NCI-H128 (cell line): ENCODE results near the gene GYPC.

Experiments used
- DNase-seq: peaks from one replicate; lab custom pipeline; 2025; ENCODE audit not compliant: unreplicated experiment; lab: John Stamatoyannopoulos, UW

GYPC gene

GRCh38 chr2:126723281-126723815 lies 67.4 kb downstream of the GYPC start:
- no peak for DNase-seq

- no peak for DNase-seq
Measured at GRCh38 chr2:126725580-126725979, 69.6 kb downstream of the GYPC start.

GRCh38 chr2:126729896-126730295 lies 73.9 kb downstream of the GYPC start:
- no peak for DNase-seq

- DNase-seq: no peak
Measured at GRCh38 chr2:126730655-126731054, 74.7 kb downstream of the GYPC start.

GRCh38 chr2:126731353-126731752 lies 75.4 kb downstream of the GYPC start:
- DNase-seq: no peak

- no peak for DNase-seq
Measured at GRCh38 chr2:126732682-126733245, 76.8 kb downstream of the GYPC start.

GRCh38 chr2:126733795-126734194 lies 77.8 kb downstream of the GYPC start:
- no peak for DNase-seq

- DNase-seq: no peak
Measured at GRCh38 chr2:126736133-126736874, 80.3 kb downstream of the GYPC start.

- DNase-seq: no peak
Measured at GRCh38 chr2:126739141-126739540, 83.2 kb downstream of the GYPC start.

GRCh38 chr2:126744640-126745039 lies 88.7 kb downstream of the GYPC start:
- DNase-seq: no peak
